GM13977 (cell line): ENCODE results near the gene ZC2HC1C.
"Not testable (repeated sequence)": the region's sequence is repeated elsewhere in the genome, so short reads cannot be mapped to it uniquely, and the experiment has no call there.

Source experiments
- DNase-seq: peaks from one replicate; pipeline ENCODE4 v3.0.0; 2012; ENCODE audit warnings: low spot score
- CTCF ChIP-seq: IDR thresholded peaks from 2 replicates; pipeline ENCODE4 v1.5.1; 2012; ENCODE audit warnings: mild to moderate bottlenecking, control low read depth; ENCODE audit not compliant: insufficient read depth; ENCODE audit errors: extremely low read depth, missing control alignments
- in situ Hi-C: fragments of 300-500 bp; cut with MboI; formaldehyde crosslinking; loops from one replicate; pipeline ENCODE4 v1.12.0; 2022; ENCODE audit warnings: low sequenced_read_pairs, low pct_unique_long_range_greater_than_20kb, mixed read lengths, inconsistent platforms; ENCODE audit not compliant: unreplicated experiment

The ZC2HC1C gene

GRCh38 chr14:75125617-75126016 lies 56.2 kb downstream of the ZC2HC1C start:
- in situ Hi-C loops, result loop anchor here (25.0 kb wide), 1 partner anchor 362 kb away; no protein-coding TSS in a partner anchor
- TF ChIP-seq CTCF, result no peak
- DNase-seq, result no peak

- TF ChIP-seq CTCF, result no peak
- peak; percentile 36 for DNase-seq
- in situ Hi-C loops, result loop anchor here (25.0 kb wide), 1 partner anchor 361 kb away; no protein-coding TSS in a partner anchor
Measured at GRCh38 chr14:75126121-75126544, 56.7 kb downstream of the ZC2HC1C start.

- DNase-seq, result peak; percentile 92
- in situ Hi-C loops, result loop anchor here (25.0 kb wide), 1 partner anchor 360 kb away; no protein-coding TSS in a partner anchor
- TF ChIP-seq CTCF, result no peak
Measured at GRCh38 chr14:75126679-75127473, 57.4 kb downstream of the ZC2HC1C start, which contains the start of gene NEK9. NEK9 (minus strand) TSS chr14:75127048; CDS start chr14:75126921, 127 bp downstream.

GRCh38 chr14:75127474-75127820 lies 58.0 kb downstream of the ZC2HC1C start:
- in situ Hi-C loops, result loop anchor here (25.0 kb wide), 1 partner anchor 360 kb away; no protein-coding TSS in a partner anchor
- not testable (repeated sequence) for DNase-seq

GRCh38 chr14:75127903-75128595 lies 58.6 kb downstream of the ZC2HC1C start:
- in situ Hi-C loops, result loop anchor here (25.0 kb wide), 1 partner anchor 359 kb away; no protein-coding TSS in a partner anchor
- no peak for TF ChIP-seq CTCF
- no peak for DNase-seq

GRCh38 chr14:75128596-75128990 lies 59.2 kb downstream of the ZC2HC1C start:
- TF ChIP-seq CTCF, result no peak
- DNase-seq, result no peak
- in situ Hi-C loops, result loop anchor here (25.0 kb wide), 1 partner anchor 359 kb away; no protein-coding TSS in a partner anchor
